ENCODE results near the gene CNN1. TPM values are rescaled to one million over a fixed set of nuclear protein-coding genes. Genes with fewer than 3 reads are reported as not detected.

The CNN1 gene
- total and polyA plus RNA-seq, 2 of the 13 experiments (the other 11 are each of a cell fraction or from before 2014, with no cell fraction given), result 0.70 to 1.1 TPM

- TF ChIP-seq, protein P1, sequence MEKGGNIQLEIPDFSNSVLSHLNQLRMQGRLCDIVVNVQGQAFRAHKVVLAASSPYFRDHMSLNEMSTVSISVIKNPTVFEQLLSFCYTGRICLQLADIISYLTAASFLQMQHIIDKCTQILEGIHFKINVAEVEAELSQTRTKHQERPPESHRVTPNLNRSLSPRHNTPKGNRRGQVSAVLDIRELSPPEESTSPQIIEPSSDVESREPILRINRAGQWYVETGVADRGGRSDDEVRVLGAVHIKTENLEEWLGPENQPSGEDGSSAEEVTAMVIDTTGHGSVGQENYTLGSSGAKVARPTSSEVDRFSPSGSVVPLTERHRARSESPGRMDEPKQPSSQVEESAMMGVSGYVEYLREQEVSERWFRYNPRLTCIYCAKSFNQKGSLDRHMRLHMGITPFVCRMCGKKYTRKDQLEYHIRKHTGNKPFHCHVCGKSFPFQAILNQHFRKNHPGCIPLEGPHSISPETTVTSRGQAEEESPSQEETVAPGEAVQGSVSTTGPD (CRISPR knock-in tag; IDR thresholded peaks at IDR 0.05), result no peak
- 0 out of 2 replicates have a peak, but pooled peaks have one; percentile 7 for TF ChIP-seq HOXD1 (CRISPR knock-in tag; IDR thresholded peaks at IDR 0.05)
- 0 out of 2 replicates have a peak, but pooled peaks have one; percentile 20 for TF ChIP-seq GMEB2 (CRISPR knock-in tag; IDR thresholded peaks at IDR 0.05; ENCODE audit: low read depth)
- TF ChIP-seq ZBTB21 (CRISPR knock-in tag; IDR thresholded peaks at IDR 0.05), result no peak
- TF ChIP-seq, protein P2, sequence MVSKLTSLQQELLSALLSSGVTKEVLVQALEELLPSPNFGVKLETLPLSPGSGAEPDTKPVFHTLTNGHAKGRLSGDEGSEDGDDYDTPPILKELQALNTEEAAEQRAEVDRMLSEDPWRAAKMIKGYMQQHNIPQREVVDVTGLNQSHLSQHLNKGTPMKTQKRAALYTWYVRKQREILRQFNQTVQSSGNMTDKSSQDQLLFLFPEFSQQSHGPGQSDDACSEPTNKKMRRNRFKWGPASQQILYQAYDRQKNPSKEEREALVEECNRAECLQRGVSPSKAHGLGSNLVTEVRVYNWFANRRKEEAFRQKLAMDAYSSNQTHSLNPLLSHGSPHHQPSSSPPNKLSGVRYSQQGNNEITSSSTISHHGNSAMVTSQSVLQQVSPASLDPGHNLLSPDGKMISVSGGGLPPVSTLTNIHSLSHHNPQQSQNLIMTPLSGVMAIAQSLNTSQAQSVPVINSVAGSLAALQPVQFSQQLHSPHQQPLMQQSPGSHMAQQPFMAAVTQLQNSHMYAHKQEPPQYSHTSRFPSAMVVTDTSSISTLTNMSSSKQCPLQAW (CRISPR knock-in tag; IDR thresholded peaks at IDR 0.05), result no peak
- TF ChIP-seq EP300 (IDR thresholded peaks at IDR 0.05; ENCODE audit: low read depth in 2 of 2, low read length in 2 of 2), result peak in 1 of 2 experiments; percentile 34; a peak in 1 of 4 replicates
- no peak for TF ChIP-seq EP300 (CRISPR knock-in tag; IDR thresholded peaks at IDR 0.05; ENCODE audit: borderline replicate concordance)
- TF ChIP-seq YY1 (IDR thresholded peaks at IDR 0.05; ENCODE audit: insufficient read depth, insufficient replicate concordance, low read depth, low read length), result peak; percentile 44
- TF ChIP-seq MZF1 (CRISPR knock-in tag; IDR thresholded peaks at IDR 0.05; ENCODE audit: borderline replicate concordance), result no peak
- TF ChIP-seq TBX2 (CRISPR knock-in tag; IDR thresholded peaks at IDR 0.05; ENCODE audit: borderline replicate concordance), result peak; percentile 22; the same call in 1 of the 2 replicates
- peak; percentile 67; the same call in 1 of the 2 replicates for TF ChIP-seq ZNF761 (CRISPR knock-in tag; conservative IDR thresholded peaks at IDR 0.05)
- TF ChIP-seq STAT6 (CRISPR knock-in tag; IDR thresholded peaks at IDR 0.05; ENCODE audit: borderline replicate concordance), result 0 out of 2 replicates have a peak, but pooled peaks have one; percentile 24
- no peak for TF ChIP-seq NCOA2 (CRISPR knock-in tag; IDR thresholded peaks at IDR 0.05)
- TF ChIP-seq NR2F6 (IDR thresholded peaks at IDR 0.05), result no peak
- no peak for TF ChIP-seq NR2F6 (CRISPR knock-in tag; IDR thresholded peaks at IDR 0.05)
- no peak for TF ChIP-seq NR3C1 (CRISPR knock-in tag; IDR thresholded peaks at IDR 0.05)
Observed at GRCh38 chr19:11505504-11506100, 33.0 kb upstream of the CNN1 start, which contains the start of gene ZNF653 (continued).

All from HepG2 (cell line).